Gastroesophageal sphincter (tissue), 4 donors: ENCODE results near the gene ANKS6. TPM values are rescaled to one million over a fixed set of nuclear protein-coding genes. Genes with fewer than 3 reads are reported as not detected.
"Not testable (repeated sequence)": the region's sequence is repeated elsewhere in the genome, so short reads cannot be mapped to it uniquely, and the experiment has no call there.

ENCODE experiments used
- ATAC-seq: fragments of 150-250 bp; one replicate; pipeline ENCODE4 v1.9.1; 2016; ENCODE audit warnings: mild to moderate bottlenecking, moderate library complexity
- H3K27ac ChIP-seq, 4 donors: fragments of 200-600 bp; sonication (generic) in 3 of 4; 1 replicate in 3 of 4; 2 replicates in 1 of 4; pipeline ENCODE4 v1.5.1; 2016 to 2019
- H3K27me3 ChIP-seq: fragments of 200-600 bp; sonication (generic); one replicate; pipeline ENCODE4 v1.5.1; 2019
- H3K36me3 ChIP-seq, 2 donors: fragments of 200-600 bp; sonication (generic); one replicate each; pipeline ENCODE4 v1.5.1; 2019; ENCODE audit warnings: control low read depth in 1 of 2
- H3K4me1 ChIP-seq, 3 donors: fragments of 200-600 bp; sonication (generic); 1 replicate in 2 of 3; 2 replicates in 1 of 3; pipeline ENCODE4 v1.5.1; 2016 to 2019; ENCODE audit warnings: control low read depth in 2 of 3
- H3K4me3 ChIP-seq, 2 donors: fragments of 200-600 bp; sonication (generic); one replicate each; pipeline ENCODE4 v1.5.1; 2019; ENCODE audit warnings: mild to moderate bottlenecking in 1 of 2, moderate library complexity in 1 of 2
- H3K9me3 ChIP-seq, 3 donors: fragments of 200-600 bp; sonication (generic); one replicate each; pipeline ENCODE4 v1.5.1; 2017 to 2019; ENCODE audit warnings: control low read depth in 2 of 3
- CTCF ChIP-seq, 4 experiments: fragments of 200-600 bp in 2 of 4; fragments of 450-650 bp in 2 of 4; sonication (generic) in 1 of 4; IDR thresholded peaks; one replicate each; pipeline ENCODE4 v1.5.1; 2017 to 2019; ENCODE audit warnings: antibody characterized with exemption in 4 of 4, mild to moderate bottlenecking in 2 of 4, moderate library complexity in 2 of 4
- EP300 ChIP-seq: sonication (generic); formaldehyde crosslinking; IDR thresholded peaks from one replicate; pipeline ENCODE4 v1.6.1; 2017; ENCODE audit warnings: antibody characterized with exemption, mild to moderate bottlenecking
- POLR2A ChIP-seq, 2 donors: fragments of 450-650 bp; IDR thresholded peaks; one replicate each; pipeline ENCODE4 v1.6.1; 2017; ENCODE audit warnings: antibody characterized with exemption in 2 of 2, mild to moderate bottlenecking in 2 of 2, moderate library complexity in 1 of 2
- POLR2AphosphoS5 ChIP-seq: sonication (generic); formaldehyde crosslinking; IDR thresholded peaks from one replicate; pipeline ENCODE4 v1.6.1; 2017; ENCODE audit warnings: antibody characterized with exemption
- WGBS, 2 donors: methylation state at CpG; one replicate each; pipeline ENCODE4 v1.1.5; 2018; ENCODE audit warnings: low coverage in 1 of 2; 5-methylcytosine and 5-hydroxymethylcytosine counted together
- total RNA-seq, 4 donors: library from RNA; depleted of rRNA; stranded (reverse); fragments of >200 nt; gene quantifications; one replicate each; pipeline ENCODE4 v1.1.0, GENCODE V29; 2016

ANKS6 gene
- total RNA-seq, 4 donors from 2014 or later = 17.6 to 38.4 (median 22.8) TPM

GRCh38 chr9:98686961-98687855 is 109.1 kb downstream of the ANKS6 start:
- H3K4me3 ChIP-seq = no peak overlapping the region
- no peaks in the 10 kb centered on the region for H3K9me3 ChIP-seq
- no peak for ATAC-seq
- H3K27ac ChIP-seq = no peak overlapping the region
- no peaks in the 10 kb centered on the region for H3K36me3 ChIP-seq
- H3K27me3 ChIP-seq = no peaks in the 10 kb centered on the region
- 53 to 77% methylated on average over 2 to 4 of the region's 7 CpGs for WGBS, 2 donors
- TF ChIP-seq POLR2AphosphoS5 (no peak), POLR2A (IDR thresholded peaks at IDR 0.05) (no peak), EP300 (no peak), CTCF (IDR thresholded peaks at IDR 0.05) (no peak)
- H3K4me1 ChIP-seq = no peaks in the 10 kb centered on the region

- H3K4me3 ChIP-seq, H3K36me3 ChIP-seq, H3K9me3 ChIP-seq, H3K4me1 ChIP-seq, ATAC-seq, H3K27me3 ChIP-seq, H3K27ac ChIP-seq: not testable (repeated sequence)
- 60 to 80% methylated on average over 1 to 2 of the region's 2 CpGs for WGBS, 2 donors
These were observed 111.5 kb downstream of the ANKS6 start for GRCh38 chr9:98684816-98685215.

Other genes with a start within 250 kb of the ANKS6 start
- gene GABBR2, start 87.6 kb downstream of the ANKS6 start, total RNA-seq = under 1 TPM in 2 of 4 donors, not detected in 2; 0.04 to 0.25 TPM
- 10 to 100 TPM; 13.7 to 34.6 (median 15.2) TPM for gene GALNT12, start 11.1 kb upstream of the ANKS6 start, total RNA-seq
- gene COL15A1, start 147.4 kb upstream of the ANKS6 start, total RNA-seq = 100 to 1,000 TPM in 2 of 4 donors, 10 to 100 TPM in 2; 80.5 to 256 (median 97.2) TPM